A549 treated with Hydrocortisone at 1 μM for 4 hours (cell line): ENCODE measurements around the gene C2CD5. TPM values are rescaled to one million over a fixed set of nuclear protein-coding genes. Genes with fewer than 3 reads are reported as not detected.

Experiments
- total RNA-seq: library from RNA; stranded (reverse); fragments of 200-300 nt; extraction: Qiagen RNA extraction; gene quantifications from 5 replicates; pipeline ENCODE4 v1.2.3, GENCODE V29; 2022

C2CD5 gene
- total RNA-seq: 10.3 to 15.4 TPM (median 13.4 TPM) in 5 replicates

GRCh38 chr12:22544038-22544979 lies at the start of gene C2CD5:
Gene C2CD5, minus strand, starts transcription at chr12:22544542. Its CDS starts 392 bp downstream, at chr12:22544150.

Other genes starting within 250 kb of the C2CD5 start
- gene ST8SIA1, start 209.8 kb downstream of the C2CD5 start, total RNA-seq: not detected in 5 replicates
- gene ETNK1, start 80.6 kb upstream of the C2CD5 start, total RNA-seq: 24.5 to 38.1 TPM (median 35.9 TPM) in 5 replicates